Suppressor macrophage treated with lipopolysaccharide for 4 hours (primary cell): ENCODE results near the gene TBC1D17.

Source experiments
- DNase-seq: peaks from one replicate; pipeline ENCODE4 v3.0.0-alpha.2; 2020

Gene TBC1D17

GRCh38 chr19:49879243-49879963 is 1.9 kb downstream of the TBC1D17 start:
- DNase-seq: peak; percentile 48

DNA sequence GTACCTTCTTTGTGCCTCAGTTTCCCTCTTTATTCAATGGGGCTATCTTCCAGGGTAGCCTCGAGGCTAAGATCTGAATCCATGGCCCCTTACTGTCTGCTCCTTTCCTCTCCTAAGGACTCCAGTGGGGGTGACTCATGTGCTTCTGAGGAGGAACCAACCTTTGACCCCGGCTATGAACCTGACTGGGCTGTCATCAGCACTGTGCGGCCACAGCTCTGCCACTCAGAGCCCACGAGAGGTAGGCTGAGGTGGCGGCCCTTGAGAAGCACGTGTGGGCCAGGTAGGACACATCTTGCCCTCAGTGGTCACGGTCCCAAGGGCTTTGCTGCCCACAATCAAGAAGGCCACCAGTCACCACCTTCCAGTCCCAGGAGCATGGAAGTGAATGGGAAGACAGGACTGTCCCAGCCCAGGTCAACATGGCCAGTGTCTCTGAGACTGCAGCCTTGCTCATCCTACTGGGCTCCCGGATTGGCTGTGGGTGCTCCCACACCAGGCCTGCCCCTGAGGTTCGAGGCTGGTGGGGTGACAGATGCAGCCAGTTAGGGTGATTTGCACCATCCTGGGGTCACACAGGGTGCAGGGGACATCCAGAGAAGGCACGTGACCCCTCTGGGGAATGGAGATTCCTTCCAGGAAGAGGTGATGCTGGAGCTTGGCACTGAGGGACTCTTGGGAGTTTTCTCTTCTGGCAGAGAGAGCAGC is 2.8 kb downstream of the TBC1D17 start:
- DNase-seq: no peak

- DNase-seq: no peak
Measured at GRCh38 chr19:49881186-49881585, 3.7 kb downstream of the TBC1D17 start.

GRCh38 chr19:49881672-49882394 is 4.3 kb downstream of the TBC1D17 start:
- DNase-seq: no peak

GRCh38 chr19:49882643-49883042 is 5.1 kb downstream of the TBC1D17 start:
- DNase-seq: no peak

DNA sequence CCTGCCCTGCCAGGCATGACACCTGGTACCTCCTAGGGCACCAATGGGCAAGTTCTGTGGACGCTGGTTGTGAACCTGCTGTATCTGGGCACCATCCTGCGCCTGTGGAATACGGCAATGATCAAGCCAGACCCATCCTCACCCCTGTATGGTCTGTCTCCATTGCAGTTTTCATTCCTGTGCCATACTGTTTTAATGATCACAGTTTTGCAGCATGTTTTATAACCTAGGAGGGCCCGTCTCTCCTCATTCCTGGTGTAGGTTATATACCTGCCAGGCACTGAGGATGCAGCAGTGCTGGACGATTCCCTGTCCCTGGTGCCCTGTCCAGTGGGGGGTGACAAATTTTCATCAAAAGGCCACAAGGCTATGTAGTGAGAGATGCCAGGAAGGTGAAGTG is 5.6 kb downstream of the TBC1D17 start:
- no peak for DNase-seq

- no peak for DNase-seq
Measured at GRCh38 chr19:49884109-49884508, 6.6 kb downstream of the TBC1D17 start.

- DNase-seq: no peak
Measured at GRCh38 chr19:49884760-49885159, 7.3 kb downstream of the TBC1D17 start.

- no peak for DNase-seq
Measured at GRCh38 chr19:49887037-49887664, 9.6 kb downstream of the TBC1D17 start.

- DNase-seq: no peak
Measured at GRCh38 chr19:49887665-49888509, 10.4 kb downstream of the TBC1D17 start.

GRCh38 chr19:49888510-49888824 is 11.0 kb downstream of the TBC1D17 start:
- no peak for DNase-seq

DNA sequence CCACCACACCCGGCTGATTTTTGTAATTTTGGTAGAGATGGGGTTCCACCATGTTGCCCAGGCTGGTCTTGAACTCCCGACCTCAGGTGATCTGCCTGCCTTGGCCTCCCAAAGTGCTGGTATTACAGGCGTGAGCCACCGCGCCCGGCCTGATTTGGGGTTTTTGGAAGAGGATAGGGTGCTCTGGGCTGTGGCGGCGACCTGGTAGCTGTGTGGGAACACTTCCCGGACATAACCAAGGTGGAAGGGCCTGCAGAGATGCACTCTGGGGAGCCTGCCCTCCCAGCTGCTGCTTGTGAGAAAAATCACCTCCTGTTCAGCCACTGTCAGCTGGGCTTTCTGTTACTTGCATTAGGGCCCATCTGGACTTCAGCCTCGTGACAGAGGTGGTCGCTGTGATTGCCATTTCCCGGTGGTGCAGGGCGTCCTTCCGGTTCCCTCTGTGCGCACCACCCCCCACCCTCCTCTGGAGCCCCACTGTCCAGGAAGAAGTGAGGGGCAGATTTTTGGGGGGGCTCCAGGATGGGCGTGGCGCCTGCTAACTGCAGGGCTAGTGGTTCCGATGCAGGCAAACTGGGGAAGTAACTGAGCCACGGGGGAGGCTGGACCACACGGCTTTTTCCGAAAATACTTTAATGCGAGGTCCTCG is 11.7 kb downstream of the TBC1D17 start:
- DNase-seq: no peak

GRCh38 chr19:49889687-49890348 is 12.3 kb downstream of the TBC1D17 start:
- peak; percentile 73 for DNase-seq

GRCh38 chr19:49890349-49891311 is 13.1 kb downstream of the TBC1D17 start:
- no peak for DNase-seq

DNA sequence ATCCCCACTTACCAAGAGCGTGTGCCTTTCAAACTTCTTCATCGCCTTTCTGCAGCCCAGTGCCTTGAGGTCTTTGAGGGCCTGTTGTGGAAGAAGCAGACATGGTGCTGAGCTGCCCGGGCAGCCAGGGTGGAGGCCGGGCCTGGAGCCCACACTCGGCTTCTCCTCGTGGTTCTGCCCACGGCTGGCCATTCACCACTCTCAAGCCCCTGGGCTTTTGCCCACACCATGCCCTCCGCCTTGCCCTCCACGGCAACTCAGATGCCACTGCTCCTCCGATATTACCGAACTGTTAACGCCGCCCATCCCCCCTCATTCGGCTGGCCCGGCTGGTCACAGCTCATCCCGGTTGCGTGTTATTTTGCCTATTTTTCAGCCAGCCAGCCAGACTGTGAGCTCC is 13.9 kb downstream of the TBC1D17 start:
- DNase-seq: no peak

DNA sequence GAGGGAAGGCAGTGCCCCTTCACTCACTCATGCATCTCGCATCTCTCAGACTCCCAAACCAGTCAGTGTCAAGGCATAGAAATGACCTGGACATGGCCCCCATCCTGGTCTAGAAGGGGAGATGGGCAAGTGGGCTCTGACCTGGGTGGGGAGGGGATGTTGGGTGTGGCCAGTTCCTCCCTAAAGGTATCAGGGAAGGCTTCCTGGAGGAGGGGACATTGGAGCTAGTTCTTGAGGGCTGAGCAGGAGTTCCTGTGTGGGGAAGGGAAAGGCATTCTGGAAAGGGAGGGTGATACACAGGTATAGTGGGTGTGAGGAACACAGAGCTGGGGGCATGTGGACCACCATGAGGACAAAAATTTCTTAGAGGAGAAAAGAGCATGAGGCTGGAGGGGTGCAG is 15.2 kb downstream of the TBC1D17 start:
- no peak for DNase-seq

DNA sequence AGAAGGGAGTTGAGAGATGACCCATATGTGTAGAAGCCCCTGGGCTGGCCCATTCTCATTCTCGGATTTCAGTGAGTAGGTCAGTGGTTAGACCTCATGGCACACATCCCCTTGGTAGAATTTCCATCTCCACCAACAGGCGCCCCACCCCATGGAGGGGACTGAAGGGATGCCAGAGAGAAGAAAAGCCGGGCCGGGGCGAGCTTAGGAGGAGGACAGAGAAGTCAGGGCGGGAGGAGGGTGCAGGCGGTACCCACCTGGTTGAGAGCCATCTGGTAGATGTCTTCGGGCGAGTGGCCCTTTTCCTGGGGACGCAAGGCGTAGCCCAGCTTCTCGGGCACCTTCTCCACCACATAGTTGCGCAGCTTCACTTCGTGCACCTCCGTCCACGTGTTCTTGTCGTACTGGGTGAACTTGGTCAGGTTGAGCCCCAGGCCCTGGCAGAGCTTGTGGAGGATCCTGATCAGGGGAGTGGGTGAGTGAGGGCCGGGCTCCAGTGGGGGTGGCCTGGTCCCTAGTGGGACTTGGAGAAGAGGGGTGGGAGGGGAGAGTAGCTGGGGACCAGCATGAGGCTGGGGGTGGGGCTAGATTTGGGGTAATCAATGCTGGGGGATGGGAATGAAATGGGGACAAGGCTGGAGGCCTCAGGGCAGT is 16.6 kb downstream of the TBC1D17 start:
- no peak for DNase-seq

DNA sequence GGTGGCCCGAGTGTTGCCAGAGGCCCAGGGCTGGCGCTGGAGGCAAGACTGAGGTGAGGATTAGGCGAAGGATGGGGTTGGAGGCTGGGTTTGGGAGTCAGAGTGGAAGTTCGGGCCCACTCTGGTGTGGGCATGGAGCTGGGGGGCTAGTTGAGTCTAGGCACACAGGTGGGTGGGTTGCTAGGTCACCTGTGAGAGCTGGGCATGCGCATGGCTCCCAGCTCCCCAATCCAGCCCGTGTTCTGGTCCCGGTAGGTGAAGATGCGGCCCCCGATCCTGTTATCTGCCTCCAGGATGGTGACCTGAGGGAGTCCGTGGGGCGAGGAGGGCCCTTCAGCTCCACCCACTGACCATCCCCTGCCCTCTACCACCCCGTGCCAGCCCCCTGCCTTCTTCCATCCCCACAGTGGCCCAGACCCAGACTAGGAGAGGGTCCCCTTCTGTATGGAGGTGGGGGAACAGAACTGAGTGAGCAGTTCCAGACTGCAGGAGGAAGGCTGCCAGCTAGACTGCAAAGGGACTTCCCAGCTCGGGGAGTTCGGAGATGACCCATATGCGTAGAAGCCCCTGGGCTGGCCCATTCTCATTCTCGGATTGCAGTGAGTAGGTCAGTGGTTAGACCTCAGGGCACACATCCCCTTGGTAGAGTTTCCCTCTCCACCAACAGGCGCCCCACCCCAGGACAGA is 17.5 kb downstream of the TBC1D17 start:
- peak; percentile 90 for DNase-seq
